SKM-1 treated with dmso at 0.1 percent for 144 hours (cell line): ENCODE measurements around the gene SSBP3.
"Not testable (repeated sequence)": the region's sequence is repeated elsewhere in the genome, so short reads cannot be mapped to it uniquely, and the experiment has no call there.

Experiments used
- DNase-seq: peaks from one replicate; lab custom pipeline; 2025; ENCODE audit not compliant: unreplicated experiment; lab: John Stamatoyannopoulos, UW

Gene SSBP3

GRCh38 chr1:54394104-54394503, 12.1 kb downstream of the SSBP3 start:
- no peak for DNase-seq

- DNase-seq = no peak
These were observed 13.8 kb downstream of the SSBP3 start for GRCh38 chr1:54392401-54392800.

DNA sequence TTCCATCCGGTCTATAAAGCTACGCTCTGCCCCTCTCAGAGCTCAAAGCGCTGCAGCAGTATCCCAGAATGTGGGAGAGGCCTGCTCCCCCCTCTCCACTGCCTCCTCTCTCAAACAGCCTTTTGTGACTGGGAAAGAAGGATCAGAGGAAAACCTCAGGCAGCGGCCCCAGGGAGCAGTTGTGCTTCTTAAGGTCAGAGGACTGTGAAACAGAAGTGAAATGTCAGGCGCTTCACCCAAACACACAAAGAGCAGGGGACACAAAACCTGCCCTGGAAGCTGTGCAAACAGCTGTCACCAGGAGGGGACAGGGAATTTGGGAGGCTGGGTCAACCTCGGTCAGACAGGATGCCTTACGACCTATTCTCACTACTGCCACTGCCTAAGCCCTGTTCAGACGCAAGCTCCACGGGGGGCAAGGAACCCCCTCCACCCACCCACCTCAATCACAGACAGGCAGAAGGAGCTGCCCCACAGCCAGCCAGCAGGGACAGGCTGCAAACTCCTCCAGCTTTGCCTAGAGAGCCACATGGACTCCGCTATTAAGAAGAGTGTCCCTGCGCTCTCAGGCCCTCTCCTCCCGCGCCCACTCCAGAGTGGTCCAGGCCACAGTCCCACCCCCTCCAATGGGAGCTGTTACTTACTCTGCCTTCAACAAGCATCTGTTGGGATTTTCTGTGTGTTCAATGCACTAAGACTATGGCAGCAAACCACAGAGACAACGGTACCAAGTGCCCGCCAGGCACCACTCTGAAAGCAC, 14.6 kb downstream of the SSBP3 start:
- no peak for DNase-seq

GRCh38 chr1:54390655-54391054, 15.5 kb downstream of the SSBP3 start:
- no peak for DNase-seq

DNA sequence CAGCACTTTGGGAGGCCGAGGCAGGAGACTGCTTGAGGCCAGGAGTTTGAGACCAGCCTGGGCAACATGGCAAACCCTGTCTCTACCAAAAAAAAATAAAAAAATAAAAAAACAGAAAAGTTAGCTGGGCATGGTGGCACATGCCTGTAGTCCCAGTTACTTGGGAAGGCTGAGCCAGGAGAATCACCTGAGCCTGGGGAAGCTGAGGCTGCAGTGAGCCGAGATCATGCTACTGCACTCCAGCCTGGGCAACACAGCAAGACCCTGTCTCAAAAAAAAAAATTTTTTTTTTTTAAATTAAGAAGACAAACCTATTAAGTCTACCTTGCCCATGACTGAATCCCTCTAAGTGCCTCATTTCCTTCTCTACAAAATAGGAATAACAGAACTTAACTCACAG, 16.6 kb downstream of the SSBP3 start:
- not testable (repeated sequence) for DNase-seq

- no peak for DNase-seq
These were observed 18.8 kb downstream of the SSBP3 start for GRCh38 chr1:54387419-54387818.

DNA sequence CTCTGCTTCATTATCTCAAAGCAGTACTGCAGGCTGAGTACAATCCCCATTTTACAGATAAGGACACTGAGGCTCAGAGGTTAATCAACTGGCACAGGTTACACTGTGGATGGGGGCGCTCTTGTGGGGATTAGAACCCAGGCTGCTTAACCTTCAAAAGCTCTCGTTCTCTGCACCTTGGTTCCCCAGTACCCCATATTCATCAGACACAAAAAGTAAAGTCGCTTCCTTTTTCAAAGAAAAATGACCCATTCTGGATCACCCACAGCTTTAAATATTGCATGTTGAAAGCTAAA, 20.5 kb downstream of the SSBP3 start:
- no peak for DNase-seq

- no peak for DNase-seq
These were observed 21.1 kb downstream of the SSBP3 start for GRCh38 chr1:54384918-54385726.

DNA sequence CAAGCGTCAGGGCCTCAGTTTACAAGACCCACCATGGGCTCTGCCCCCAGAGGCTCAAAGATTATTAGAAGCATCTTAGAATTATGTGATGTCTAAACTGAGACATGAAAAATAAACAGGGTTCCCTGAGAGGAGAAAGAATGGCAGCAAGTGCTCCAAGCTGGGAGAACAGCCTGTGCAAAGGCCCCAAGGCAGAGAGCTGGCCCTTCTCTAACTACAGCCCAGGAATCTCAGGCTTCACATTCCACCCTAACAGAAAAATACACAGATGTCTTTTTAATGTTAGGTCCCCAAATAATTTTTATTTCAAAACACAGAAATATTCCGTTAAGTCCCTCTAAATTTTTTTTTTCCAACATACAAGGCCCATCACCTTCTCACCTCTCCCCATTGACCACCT, 21.7 kb downstream of the SSBP3 start:
- no peak for DNase-seq

- no peak for DNase-seq
These were observed 24.7 kb downstream of the SSBP3 start for GRCh38 chr1:54381524-54381923.

DNA sequence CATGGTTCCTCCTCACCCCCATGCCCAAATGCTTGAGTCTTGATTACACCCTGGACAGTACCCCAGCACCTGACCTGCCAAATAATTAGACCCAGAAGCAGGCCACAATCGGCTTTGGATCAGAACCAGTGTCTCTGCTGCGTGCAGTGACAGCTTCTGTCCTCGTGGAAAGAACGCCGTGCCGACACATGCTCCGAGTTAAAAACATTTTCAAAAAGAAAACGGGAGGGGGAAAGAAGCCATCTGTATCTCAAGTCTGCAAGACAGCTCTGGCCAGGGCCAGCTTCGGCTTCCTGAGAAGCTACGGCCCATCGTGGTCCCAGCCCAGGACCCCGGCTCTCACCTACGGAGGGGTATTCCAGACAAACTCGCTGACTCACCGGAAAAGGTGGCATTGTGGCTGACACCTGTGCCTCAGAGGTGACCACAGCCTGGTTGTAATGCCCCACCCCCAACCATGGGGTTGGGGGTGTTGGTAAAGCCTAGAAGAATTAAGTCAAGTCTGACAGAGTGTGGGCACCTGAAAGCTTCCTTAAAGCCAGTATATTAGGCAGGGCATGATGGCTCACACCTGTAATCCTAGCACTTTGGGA, 25.8 kb downstream of the SSBP3 start:
- DNase-seq = no peak

DNA sequence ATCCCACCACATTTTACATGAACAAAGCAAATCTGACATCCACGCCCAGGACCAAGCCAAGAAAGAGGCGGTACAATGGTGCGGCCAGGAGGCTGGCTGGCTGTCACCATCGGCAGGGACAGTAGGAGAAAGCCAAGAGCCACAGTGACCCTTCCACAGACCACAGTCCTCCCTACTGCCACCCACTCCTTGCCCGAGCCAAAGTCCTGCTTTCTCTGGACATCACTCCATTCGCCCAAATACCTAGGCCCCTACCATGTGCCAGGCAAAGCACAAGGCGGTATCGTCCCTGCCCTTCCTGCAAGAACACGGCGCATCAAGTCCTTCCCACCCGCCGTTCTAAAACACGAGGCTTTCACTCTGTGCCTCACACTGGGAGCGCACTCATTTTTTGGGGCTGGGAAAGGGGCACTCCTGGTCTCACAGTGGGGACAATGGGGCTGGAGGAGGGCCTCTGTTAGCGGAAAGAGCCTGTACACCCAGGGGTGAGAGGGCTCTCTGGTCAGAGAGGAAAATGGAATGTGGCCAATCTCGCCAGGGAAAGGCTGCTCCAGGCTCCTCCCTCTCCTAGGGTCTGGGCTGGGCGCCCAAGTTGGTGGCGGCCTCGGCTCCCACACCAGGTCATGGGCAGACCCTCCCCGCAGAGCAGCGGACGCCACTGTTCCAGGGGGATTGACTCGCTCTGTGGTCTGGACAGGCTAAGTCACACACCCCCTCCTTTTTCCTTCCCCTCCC, 26.5 kb downstream of the SSBP3 start:
- DNase-seq = no peak

- DNase-seq = no peak
These were observed 27.2 kb downstream of the SSBP3 start for GRCh38 chr1:54378874-54379554.

- DNase-seq = no peak
These were observed 27.9 kb downstream of the SSBP3 start for GRCh38 chr1:54378157-54378873.

GRCh38 chr1:54377040-54377691, 29.0 kb downstream of the SSBP3 start:
- no peak for DNase-seq

DNA sequence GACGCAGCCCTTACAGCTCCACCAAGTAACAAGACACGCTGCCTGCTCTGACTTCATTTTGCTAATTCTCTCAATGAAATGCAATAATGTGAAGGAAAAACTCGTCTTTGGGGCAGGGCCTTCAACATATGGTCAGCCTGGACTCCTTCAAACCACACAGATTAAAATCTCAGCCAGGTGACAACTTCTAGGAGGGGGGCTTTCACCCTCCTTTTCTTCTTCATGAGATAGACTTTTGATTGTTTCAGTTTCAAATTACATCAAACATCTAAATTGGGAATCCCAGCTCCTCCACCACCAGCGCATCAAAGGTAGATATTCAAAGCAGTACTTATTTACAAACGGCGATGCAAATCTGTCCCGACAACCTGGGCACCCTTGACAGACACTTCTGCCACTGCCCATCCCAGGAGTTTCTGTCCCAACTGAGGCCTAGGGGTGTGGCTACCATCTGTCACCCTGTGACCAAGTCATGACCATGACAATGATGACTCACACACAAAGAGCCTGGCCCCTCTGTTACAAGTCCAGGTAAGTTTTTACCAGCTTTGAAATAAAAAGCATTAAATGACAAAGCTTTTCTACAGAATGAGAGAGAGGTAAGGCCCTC, 29.7 kb downstream of the SSBP3 start:
- no peak for DNase-seq

GRCh38 chr1:54375712-54376429, 30.3 kb downstream of the SSBP3 start:
- no peak for DNase-seq

DNA sequence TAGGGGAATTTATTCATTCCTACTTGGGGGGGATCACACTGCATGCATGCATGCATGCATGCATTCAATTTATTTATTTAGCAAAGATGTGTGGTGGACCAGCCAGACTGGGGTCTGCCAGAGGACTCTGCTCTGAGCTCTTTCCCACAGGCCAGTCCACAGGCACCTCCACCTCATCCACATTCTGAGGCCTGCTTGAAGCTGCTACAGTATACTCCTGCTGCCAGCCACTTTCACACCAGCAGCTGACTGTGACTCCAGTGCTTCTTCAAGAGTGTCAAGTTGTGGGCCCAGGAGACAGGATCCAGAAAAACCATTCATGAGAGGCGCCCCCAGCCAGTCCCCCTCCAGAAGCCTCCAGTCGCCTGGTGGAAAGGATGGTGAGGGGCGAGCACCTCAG, 30.9 kb downstream of the SSBP3 start:
- DNase-seq = no peak

GRCh38 chr1:54374766-54375165, 31.4 kb downstream of the SSBP3 start:
- no peak for DNase-seq
